Medulla oblongata (tissue), 1 donor: ENCODE measurements around the gene ATP6AP2.
"Not testable (repeated sequence)": the region's sequence is repeated elsewhere in the genome, so short reads cannot be mapped to it uniquely, and the experiment has no call there.

Experiments
- DNase-seq: peaks from one replicate; pipeline ENCODE4 v3.0.0-alpha.2; 2015; ENCODE audit errors: extremely low spot score

The ATP6AP2 gene

DNA sequence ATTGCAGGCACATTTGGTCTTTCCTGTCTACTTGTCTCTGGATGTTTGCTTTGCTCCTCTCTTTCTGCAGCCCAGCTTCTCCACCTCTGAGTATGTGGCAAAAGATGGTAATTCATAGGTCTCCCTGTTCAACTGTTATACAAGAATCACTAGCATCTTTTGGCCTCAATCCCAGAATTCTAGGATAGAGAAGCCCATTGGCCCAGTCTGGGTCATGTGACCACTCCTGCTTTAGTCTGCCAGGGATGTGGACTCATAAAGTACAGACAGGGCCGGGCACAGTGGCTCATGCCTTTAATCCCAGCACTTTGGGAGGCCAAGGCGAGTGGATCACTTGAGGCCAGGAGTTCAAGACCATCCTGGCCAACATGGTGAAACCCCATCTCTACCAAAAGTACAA is 5.4 kb upstream of the ATP6AP2 start:
- peak; percentile 63 for DNase-seq

- no peak for DNase-seq
Measured at GRCh38 chrX:40576291-40576690, 4.5 kb upstream of the ATP6AP2 start.

- no peak for DNase-seq
Measured at GRCh38 chrX:40578039-40578695, 2.6 kb upstream of the ATP6AP2 start.

DNA sequence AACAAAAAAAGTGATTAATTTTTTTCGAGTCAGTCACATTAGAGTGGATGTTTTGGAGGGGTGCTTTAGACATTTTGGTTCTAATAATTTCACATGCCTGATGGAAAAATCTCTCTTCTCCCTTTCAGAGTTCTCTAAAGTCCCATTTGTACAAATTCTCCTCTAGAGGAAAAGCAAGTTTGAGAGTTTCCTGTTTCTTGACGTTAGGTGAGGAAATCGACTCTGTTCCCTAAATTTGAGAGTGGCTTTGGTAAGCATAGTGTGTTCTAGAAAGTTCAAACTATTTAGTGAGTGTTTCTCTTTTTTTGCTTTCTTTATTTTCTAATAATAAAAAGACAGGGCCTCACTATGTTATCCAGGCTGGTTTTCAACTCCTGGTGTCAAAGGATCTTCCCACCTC is 1.6 kb upstream of the ATP6AP2 start:
- peak; percentile 24 for DNase-seq

DNA sequence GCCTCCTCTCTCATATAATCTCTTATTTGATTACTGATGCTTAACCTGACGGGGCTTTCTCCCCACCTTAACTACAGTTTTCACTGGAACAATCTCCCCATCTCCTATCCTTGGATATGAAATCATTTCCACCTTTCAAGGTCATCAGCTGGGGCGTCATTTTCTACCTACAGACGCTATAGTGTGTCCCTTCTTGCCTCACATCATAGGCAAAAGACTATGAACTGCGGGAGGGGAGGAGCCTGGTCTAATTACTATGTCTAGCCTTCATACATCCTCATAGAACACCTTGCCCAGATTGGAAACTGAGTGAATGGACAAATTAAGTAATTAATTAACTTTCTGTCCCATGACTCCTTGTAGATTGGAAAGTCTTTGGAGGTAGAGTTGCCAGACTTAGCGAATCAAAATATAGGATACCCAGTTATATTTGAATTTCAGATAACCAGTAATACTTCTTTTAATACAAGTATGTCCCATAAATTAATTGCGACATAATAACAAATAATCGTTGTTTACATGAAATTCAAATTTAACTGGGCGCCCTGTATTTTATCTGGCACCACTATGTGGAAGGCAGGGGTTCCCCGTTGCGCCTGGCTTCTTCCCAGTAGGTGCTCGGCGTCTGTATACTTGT is 752 bp upstream of the ATP6AP2 start:
- no peak for DNase-seq

DNA sequence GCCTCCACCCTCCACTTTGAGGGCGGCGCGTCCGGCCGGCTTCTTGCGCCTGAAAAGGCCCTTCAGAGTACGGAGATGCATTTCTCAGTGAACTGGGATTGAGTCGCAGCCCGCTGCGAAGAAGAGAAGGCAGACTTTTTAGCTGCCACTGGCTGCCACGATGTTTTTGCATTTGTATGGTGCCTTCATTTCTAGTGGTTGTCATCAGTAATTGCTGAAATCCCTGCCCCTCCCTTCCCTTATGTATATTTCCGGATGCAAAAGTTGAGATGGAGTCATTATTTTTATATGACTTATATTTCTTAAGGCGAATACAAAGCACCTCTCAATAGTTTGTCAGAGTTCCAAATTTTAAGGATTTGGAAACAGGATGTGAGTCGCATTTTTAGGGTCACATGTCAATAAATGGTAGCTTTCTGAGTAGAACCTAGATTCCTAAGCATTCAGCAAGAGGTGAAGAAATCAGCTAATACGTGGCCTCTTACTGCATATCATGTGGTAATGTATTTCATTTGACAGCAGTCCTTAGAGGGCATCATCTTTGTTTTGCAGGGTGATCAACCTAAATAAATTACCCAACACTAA is 658 bp downstream of the ATP6AP2 start:
- DNase-seq = no peak

GRCh38 chrX:40582178-40582577 is 1.4 kb downstream of the ATP6AP2 start:
- not testable (repeated sequence) for DNase-seq

- DNase-seq = no peak
Measured at GRCh38 chrX:40582811-40583210, 2.0 kb downstream of the ATP6AP2 start.

GRCh38 chrX:40587623-40588022 is 6.9 kb downstream of the ATP6AP2 start:
- not testable (repeated sequence) for DNase-seq

- DNase-seq = not testable (repeated sequence)
Measured at GRCh38 chrX:40589616-40590321, 9.0 kb downstream of the ATP6AP2 start.

GRCh38 chrX:40603446-40603845 is 22.7 kb downstream of the ATP6AP2 start:
- no peak for DNase-seq

GRCh38 chrX:40607381-40607780 is 26.6 kb downstream of the ATP6AP2 start:
- DNase-seq = no peak

DNA sequence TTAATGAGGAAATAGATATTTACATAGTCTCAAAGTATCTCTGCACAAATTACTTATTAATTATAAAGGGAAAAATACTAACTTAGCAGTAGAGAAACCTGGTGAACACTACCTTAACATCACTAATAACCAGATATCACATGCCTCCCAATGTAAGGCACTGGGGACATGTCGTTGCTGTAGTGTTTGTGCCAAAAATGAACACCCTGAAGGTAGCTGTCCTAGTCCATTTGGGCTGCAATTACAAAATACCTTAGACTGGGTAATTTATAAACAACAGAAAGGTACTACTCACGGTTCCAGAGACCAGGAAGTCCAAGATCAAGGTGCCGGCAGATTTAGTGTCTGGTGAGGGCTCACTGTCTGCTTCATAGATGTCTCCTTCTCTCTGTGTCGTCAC is 31.7 kb downstream of the ATP6AP2 start:
- DNase-seq = no peak

DNA sequence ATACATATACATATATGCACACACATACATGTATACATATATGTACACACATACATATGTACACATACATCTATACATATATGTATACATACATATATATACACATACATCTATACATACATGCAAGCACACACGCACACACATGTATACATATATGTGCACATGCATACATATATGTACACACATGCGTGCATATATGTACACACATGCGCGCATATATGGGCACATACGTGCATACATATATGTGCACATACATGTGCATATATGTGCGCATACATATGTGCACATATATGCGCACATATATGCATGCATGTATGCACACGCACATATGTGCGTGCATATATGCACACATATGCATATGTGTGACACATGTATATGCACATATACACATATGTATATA is 35.2 kb downstream of the ATP6AP2 start:
- no peak for DNase-seq

GRCh38 chrX:40617566-40617965 is 36.8 kb downstream of the ATP6AP2 start:
- DNase-seq = no peak

DNA sequence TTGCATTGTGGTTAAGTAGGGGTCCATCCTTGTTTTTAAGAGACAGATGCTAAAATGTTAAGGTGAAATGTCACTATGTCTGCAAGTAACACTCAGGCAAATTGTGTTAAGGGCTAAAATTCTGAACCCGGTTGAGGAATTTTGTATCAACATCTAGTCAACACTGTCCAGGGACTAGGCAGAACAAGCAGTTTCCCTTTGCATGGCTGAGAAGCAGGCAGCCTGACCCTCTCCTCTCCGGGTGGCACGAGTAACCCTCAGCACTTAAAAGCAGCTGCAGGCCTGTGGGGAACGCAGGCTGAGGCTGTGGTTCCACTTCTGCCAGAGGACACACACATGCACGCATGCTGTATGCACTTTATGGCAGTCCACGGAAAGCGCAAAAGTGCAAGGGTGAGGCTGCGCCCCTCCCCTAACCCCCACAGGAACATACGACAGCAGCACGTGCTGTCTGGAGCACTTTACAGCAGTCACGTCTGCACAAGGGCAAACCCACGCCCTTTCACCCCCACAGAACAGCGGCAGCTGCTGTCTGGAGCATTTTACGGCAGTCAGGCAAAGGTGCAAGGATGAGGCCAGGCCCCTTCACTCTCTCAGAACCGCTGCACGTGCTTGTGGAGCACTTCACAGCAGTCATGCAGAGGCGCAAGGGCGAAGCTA is 41.8 kb downstream of the ATP6AP2 start:
- no peak for DNase-seq

- DNase-seq = no peak
Measured at GRCh38 chrX:40623139-40623536, 42.4 kb downstream of the ATP6AP2 start, which contains the start of gene MPC1L. Gene MPC1L (plus strand): TSS chrX:40623428. CDS start chrX:40623566, 138 bp downstream.

DNA sequence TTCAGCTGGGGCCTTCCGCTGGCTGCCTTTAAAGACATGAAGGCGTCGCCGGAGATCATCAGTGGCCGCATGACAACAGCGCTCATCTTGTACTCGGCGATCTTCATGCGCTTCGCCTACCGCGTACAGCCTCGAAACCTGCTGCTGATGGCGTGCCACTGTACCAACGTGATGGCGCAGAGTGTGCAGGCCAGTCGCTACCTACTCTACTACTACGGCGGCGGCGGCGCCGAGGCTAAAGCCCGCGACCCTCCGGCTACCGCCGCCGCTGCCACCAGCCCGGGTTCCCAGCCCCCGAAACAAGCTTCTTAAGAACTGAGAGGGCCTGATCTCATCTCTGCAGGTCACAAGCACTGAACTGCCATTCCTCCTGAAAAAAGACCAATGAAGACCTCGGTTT is 42.9 kb downstream of the ATP6AP2 start:
- DNase-seq = no peak

DNA sequence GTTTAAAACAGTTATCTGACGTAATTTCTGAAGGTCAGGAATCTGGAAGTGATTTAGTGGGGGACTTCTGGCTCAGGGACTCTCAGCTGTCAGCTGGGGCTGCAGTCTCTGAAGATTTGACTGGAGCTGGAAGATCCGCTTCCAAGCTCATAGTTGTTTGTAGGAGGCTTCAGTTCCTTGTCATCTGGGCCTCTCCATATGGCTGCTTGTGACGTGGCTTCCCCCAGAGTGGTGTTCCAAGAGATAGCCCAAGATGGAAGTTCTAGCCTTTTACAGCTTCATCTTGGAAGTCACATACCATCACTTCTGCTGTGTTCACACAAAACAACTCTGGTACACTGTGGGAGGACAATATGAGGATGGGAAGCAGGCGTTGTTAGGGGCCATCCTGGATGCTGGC is 44.5 kb downstream of the ATP6AP2 start:
- DNase-seq = no peak

GRCh38 chrX:40628506-40628905 is 47.7 kb downstream of the ATP6AP2 start:
- DNase-seq = no peak

GRCh38 chrX:40632199-40632598 is 51.4 kb downstream of the ATP6AP2 start:
- no peak for DNase-seq

DNA sequence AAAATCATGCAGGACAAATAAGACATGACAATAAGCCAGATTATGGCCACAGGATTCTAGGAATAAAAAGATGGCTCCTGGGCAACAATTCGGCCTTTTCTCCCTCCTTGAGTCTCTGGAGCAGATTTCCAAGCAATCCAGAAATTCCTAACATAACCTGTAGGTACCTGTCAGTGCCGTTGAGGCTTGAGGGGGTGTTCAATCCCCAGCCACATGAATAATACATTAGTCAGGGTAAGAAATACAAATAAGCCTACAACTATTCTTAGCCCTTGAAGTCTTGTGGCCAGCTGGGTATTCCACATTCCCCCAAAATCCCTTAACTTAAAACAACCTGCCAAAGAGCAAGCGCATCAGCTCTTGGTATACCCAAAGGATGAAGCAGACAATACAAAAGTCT is 56.9 kb downstream of the ATP6AP2 start:
- DNase-seq = no peak
